HL-60 (cell line): Measurements from ENCODE around the gene ALG11.

ENCODE experiments used
- POLR2AphosphoS5 ChIP-seq: IDR thresholded peaks from 2 replicates; pipeline ENCODE4 v1.6.1; 2012; ENCODE audit warnings: low read depth
- SPI1 ChIP-seq: IDR thresholded peaks from 2 replicates; pipeline ENCODE4 v1.6.1; 2012; ENCODE audit warnings: low read depth, mild to moderate bottlenecking, borderline replicate concordance
- TF ChIP-seq, protein P1 (sequence below): IDR thresholded peaks from 2 replicates; pipeline ENCODE4 v1.6.1; 2012; ENCODE audit warnings: low read depth; ENCODE audit not compliant: insufficient replicate concordance
- TF ChIP-seq, protein P2 (sequence below): IDR thresholded peaks from one replicate; pipeline ENCODE4 v1.5.1; 2011; ENCODE audit warnings: low read length, control low read depth, inconsistent platforms; ENCODE audit not compliant: insufficient read depth

DNA sequence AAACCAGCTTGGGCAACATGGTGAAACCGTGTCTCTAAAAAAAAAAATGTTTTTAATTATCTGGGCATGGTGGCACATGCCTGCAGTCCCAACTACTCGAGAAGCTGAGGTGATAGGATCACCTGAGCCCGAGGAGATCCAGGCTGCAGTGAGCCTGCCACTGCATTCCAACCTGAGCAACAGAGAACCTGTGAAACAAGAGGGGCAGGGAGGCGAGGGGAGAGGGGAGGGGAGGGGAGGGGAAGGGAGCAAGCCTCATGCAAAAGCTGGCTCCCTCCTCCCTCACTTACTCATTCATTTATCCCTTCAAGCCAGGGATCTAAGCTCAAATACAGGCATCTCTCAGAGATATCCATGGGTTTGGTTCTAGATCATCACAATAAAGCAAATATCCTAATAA, 9.8 kb upstream of the ALG11 start:
- TF ChIP-seq, protein P1, sequence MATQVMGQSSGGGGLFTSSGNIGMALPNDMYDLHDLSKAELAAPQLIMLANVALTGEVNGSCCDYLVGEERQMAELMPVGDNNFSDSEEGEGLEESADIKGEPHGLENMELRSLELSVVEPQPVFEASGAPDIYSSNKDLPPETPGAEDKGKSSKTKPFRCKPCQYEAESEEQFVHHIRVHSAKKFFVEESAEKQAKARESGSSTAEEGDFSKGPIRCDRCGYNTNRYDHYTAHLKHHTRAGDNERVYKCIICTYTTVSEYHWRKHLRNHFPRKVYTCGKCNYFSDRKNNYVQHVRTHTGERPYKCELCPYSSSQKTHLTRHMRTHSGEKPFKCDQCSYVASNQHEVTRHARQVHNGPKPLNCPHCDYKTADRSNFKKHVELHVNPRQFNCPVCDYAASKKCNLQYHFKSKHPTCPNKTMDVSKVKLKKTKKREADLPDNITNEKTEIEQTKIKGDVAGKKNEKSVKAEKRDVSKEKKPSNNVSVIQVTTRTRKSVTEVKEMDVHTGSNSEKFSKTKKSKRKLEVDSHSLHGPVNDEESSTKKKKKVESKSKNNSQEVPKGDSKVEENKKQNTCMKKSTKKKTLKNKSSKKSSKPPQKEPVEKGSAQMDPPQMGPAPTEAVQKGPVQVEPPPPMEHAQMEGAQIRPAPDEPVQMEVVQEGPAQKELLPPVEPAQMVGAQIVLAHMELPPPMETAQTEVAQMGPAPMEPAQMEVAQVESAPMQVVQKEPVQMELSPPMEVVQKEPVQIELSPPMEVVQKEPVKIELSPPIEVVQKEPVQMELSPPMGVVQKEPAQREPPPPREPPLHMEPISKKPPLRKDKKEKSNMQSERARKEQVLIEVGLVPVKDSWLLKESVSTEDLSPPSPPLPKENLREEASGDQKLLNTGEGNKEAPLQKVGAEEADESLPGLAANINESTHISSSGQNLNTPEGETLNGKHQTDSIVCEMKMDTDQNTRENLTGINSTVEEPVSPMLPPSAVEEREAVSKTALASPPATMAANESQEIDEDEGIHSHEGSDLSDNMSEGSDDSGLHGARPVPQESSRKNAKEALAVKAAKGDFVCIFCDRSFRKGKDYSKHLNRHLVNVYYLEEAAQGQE = no peak
- TF ChIP-seq, protein P2, sequence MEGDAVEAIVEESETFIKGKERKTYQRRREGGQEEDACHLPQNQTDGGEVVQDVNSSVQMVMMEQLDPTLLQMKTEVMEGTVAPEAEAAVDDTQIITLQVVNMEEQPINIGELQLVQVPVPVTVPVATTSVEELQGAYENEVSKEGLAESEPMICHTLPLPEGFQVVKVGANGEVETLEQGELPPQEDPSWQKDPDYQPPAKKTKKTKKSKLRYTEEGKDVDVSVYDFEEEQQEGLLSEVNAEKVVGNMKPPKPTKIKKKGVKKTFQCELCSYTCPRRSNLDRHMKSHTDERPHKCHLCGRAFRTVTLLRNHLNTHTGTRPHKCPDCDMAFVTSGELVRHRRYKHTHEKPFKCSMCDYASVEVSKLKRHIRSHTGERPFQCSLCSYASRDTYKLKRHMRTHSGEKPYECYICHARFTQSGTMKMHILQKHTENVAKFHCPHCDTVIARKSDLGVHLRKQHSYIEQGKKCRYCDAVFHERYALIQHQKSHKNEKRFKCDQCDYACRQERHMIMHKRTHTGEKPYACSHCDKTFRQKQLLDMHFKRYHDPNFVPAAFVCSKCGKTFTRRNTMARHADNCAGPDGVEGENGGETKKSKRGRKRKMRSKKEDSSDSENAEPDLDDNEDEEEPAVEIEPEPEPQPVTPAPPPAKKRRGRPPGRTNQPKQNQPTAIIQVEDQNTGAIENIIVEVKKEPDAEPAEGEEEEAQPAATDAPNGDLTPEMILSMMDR = no peak
- no peak for TF ChIP-seq POLR2AphosphoS5
- TF ChIP-seq SPI1 = no peak
